SK-N-SH treated with all-trans-retinoic acid at 6 μM for 48 hours (cell line): ENCODE data around the gene ANK3.

Experiments used
- ATAC-seq: fragments of 200-7000 bp; cut with Tn5 transposase; 3 replicates; pipeline ENCODE4 v1.9.1; 2020; ENCODE audit warnings: mild to moderate bottlenecking, moderate library complexity
- ARNTL ChIP-seq: fragments of 450-650 bp; formaldehyde crosslinking; IDR thresholded peaks from 2 replicates; pipeline ENCODE4 v1.5.0; 2020; ENCODE audit warnings: low read depth, mild to moderate bottlenecking, moderate library complexity, borderline replicate concordance
- CSDC2 ChIP-seq: fragments of 250-450 bp; sonication (Bioruptor Pico); IDR thresholded peaks from 2 replicates; pipeline ENCODE4 v1.5.0; 2020; ENCODE audit warnings: mild to moderate bottlenecking, moderate library complexity
- ESRRG ChIP-seq: fragments of 250-450 bp; sonication (Bioruptor Pico); IDR thresholded peaks from 2 replicates; pipeline ENCODE4 v1.6.1; 2021; ENCODE audit warnings: mild to moderate bottlenecking
- GLIS3 ChIP-seq: fragments of 250-450 bp; sonication (Bioruptor Pico); IDR thresholded peaks from 2 replicates; pipeline ENCODE4 v1.5.0; 2020; ENCODE audit warnings: mild to moderate bottlenecking, moderate library complexity
- ISL1 ChIP-seq: fragments of 250-450 bp; sonication (Bioruptor Pico); IDR thresholded peaks from 2 replicates; pipeline ENCODE4 v2.1.2; 2022; ENCODE audit warnings: mild to moderate bottlenecking, moderate library complexity
- PPARA ChIP-seq: fragments of 250-450 bp; sonication (Bioruptor Pico); IDR thresholded peaks from 2 replicates; pipeline ENCODE4 v1.5.0; 2020; ENCODE audit warnings: mild to moderate bottlenecking, borderline replicate concordance
- RARB ChIP-seq: fragments of 250-450 bp; sonication (Bioruptor Pico); IDR thresholded peaks from 2 replicates; pipeline ENCODE4 v1.8.0; 2021; ENCODE audit warnings: mild to moderate bottlenecking, moderate library complexity
- SNAI2 ChIP-seq: fragments of 250-450 bp; sonication (Bioruptor Pico); IDR thresholded peaks from 2 replicates; pipeline ENCODE4 v1.5.0; 2020; ENCODE audit warnings: mild to moderate bottlenecking, moderate library complexity
- TCF4 ChIP-seq: fragments of 250-450 bp; sonication (Bioruptor Pico); IDR thresholded peaks from 2 replicates; pipeline ENCODE4 v1.8.0; 2021; ENCODE audit warnings: mild to moderate bottlenecking, moderate library complexity, borderline replicate concordance
- ZFP3 ChIP-seq: fragments of 250-450 bp; sonication (Bioruptor Pico); IDR thresholded peaks from 2 replicates; pipeline ENCODE4 v1.5.0; 2020; ENCODE audit warnings: mild to moderate bottlenecking, moderate library complexity
- ZNF70 ChIP-seq: fragments of 450-650 bp; formaldehyde crosslinking; IDR thresholded peaks from 2 replicates; pipeline ENCODE4 v1.5.0; 2020; ENCODE audit warnings: mild to moderate bottlenecking, moderate library complexity
- ZNF8 ChIP-seq: fragments of 450-650 bp; formaldehyde crosslinking; IDR thresholded peaks from 2 replicates; pipeline ENCODE4 v1.5.0; 2020; ENCODE audit warnings: mild to moderate bottlenecking, moderate library complexity
- TF ChIP-seq, protein P1 (sequence below): fragments of 250-450 bp; sonication (Bioruptor Pico); IDR thresholded peaks from 2 replicates; pipeline ENCODE4 v1.8.0; 2020; ENCODE audit warnings: mild to moderate bottlenecking, moderate library complexity, borderline replicate concordance
- TF ChIP-seq, protein P2 (sequence below): fragments of 250-450 bp; sonication (Bioruptor Pico); IDR thresholded peaks from 2 replicates; pipeline ENCODE4 v1.5.0; 2020; ENCODE audit warnings: mild to moderate bottlenecking, moderate library complexity
- TF ChIP-seq, protein P3 (sequence below): fragments of 250-450 bp; sonication (Bioruptor Pico); IDR thresholded peaks from 2 replicates; pipeline ENCODE4 v1.8.0; 2021; ENCODE audit warnings: low read depth, mild to moderate bottlenecking, moderate library complexity, borderline replicate concordance
- TF ChIP-seq, protein P4 (sequence below): fragments of 250-450 bp; sonication (Bioruptor Pico); IDR thresholded peaks from 2 replicates; pipeline ENCODE4 v1.5.1; 2020; ENCODE audit warnings: low read depth, mild to moderate bottlenecking, moderate library complexity

The ANK3 gene

DNA sequence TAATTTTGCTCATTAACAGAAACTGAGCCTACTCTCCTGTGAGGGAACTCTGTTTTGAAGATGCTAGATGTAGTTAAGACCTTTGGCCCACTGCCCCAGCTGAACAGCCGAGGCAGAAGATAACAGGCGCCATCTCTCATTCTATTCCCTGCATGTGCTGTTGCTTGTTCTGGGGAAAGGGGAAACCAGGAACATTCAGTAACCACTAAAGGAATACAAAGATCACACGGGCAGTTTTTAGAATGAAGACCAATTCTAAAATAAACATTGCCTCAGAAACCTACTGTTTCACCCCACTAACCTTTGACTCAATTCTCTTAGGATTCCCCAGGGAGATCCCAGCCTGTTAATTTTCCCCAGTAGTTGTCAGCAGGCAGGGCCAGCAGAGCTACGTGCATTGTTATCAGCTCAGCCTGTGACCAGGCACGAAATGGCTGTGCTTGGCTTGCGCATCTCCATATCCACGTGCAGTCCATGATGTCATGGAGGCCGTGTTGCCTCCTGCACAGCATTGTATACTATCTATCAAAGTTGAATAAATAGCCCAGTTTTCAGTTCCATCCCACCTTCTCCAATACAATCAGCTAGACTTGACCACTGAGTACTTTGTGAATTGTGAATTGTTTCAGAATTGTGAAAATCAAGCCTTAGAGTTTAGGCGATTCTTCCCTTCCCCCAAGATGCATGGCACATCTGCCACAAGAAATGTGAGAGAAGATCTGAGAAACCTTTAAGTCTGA lies 36.0 kb downstream of the ANK3 start:
- ATAC-seq = no peak
- TF ChIP-seq ZNF8 (CRISPR knock-in tag) (no peak), ZNF70 (CRISPR knock-in tag) (no peak), RARB (CRISPR knock-in tag) (no peak), ARNTL (no peak), TCF4 (CRISPR knock-in tag) (no peak)
- TF ChIP-seq, protein P1, sequence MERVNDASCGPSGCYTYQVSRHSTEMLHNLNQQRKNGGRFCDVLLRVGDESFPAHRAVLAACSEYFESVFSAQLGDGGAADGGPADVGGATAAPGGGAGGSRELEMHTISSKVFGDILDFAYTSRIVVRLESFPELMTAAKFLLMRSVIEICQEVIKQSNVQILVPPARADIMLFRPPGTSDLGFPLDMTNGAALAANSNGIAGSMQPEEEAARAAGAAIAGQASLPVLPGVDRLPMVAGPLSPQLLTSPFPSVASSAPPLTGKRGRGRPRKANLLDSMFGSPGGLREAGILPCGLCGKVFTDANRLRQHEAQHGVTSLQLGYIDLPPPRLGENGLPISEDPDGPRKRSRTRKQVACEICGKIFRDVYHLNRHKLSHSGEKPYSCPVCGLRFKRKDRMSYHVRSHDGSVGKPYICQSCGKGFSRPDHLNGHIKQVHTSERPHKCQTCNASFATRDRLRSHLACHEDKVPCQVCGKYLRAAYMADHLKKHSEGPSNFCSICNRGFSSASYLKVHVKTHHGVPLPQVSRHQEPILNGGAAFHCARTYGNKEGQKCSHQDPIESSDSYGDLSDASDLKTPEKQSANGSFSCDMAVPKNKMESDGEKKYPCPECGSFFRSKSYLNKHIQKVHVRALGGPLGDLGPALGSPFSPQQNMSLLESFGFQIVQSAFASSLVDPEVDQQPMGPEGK = no peak

DNA sequence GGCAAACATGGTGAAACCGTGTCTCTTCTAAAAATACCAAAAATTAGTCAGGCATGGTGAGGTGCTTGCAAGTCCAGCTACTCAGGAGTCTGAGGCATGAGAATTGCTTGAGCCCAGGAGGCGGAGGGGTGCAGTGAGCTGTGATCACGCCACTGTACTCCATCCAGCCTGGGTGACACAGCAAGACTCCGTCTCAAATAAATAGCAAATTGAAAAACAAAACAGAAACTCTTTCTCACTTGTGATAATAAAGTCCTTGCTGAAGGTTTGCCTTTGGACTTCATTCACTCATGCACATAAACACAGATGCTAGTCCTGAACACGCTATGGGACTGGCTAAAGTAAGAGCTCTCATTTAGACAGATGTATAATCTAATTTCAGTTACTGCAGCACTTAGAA lies 37.6 kb downstream of the ANK3 start:
- ATAC-seq = no peak
- no peak for TF ChIP-seq ARNTL
- TF ChIP-seq ZNF8 (CRISPR knock-in tag) = no peak
- TF ChIP-seq ESRRG (CRISPR knock-in tag) = no peak
- TF ChIP-seq PPARA (CRISPR knock-in tag) = no peak
- TF ChIP-seq, protein P2, sequence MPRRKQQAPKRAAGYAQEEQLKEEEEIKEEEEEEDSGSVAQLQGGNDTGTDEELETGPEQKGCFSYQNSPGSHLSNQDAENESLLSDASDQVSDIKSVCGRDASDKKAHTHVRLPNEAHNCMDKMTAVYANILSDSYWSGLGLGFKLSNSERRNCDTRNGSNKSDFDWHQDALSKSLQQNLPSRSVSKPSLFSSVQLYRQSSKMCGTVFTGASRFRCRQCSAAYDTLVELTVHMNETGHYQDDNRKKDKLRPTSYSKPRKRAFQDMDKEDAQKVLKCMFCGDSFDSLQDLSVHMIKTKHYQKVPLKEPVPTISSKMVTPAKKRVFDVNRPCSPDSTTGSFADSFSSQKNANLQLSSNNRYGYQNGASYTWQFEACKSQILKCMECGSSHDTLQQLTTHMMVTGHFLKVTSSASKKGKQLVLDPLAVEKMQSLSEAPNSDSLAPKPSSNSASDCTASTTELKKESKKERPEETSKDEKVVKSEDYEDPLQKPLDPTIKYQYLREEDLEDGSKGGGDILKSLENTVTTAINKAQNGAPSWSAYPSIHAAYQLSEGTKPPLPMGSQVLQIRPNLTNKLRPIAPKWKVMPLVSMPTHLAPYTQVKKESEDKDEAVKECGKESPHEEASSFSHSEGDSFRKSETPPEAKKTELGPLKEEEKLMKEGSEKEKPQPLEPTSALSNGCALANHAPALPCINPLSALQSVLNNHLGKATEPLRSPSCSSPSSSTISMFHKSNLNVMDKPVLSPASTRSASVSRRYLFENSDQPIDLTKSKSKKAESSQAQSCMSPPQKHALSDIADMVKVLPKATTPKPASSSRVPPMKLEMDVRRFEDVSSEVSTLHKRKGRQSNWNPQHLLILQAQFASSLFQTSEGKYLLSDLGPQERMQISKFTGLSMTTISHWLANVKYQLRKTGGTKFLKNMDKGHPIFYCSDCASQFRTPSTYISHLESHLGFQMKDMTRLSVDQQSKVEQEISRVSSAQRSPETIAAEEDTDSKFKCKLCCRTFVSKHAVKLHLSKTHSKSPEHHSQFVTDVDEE (CRISPR knock-in tag) = no peak
- no peak for TF ChIP-seq SNAI2

DNA sequence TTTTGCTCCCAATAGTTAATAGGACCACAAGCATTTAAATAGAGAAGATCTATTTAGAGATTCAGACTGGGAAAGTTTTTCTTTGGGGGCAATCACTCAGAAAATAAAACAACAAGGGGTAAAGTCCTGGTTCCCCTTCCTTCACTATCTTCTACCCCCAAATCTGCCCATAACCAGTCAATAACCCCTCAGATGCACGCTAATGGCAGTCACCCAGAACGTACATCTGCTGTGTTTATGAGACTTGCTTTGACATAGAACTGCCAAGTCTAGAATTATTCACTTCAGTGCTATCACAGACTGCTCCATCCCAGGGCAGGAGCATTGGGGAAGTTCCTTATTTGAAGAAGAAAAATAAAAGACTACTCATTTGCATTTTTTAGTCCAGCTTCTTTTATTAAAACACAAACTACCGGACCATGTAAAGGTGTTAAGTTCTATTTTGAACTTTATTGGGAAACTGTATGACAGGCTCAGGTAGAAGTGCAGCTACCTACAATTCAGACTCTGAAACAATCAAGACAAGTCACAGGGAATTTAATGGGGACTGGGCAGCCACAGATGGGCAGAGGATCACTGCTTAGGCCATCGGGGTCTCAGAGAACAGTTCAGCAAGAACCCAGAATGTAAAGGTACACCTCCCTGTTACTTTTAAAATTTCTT lies 38.4 kb downstream of the ANK3 start:
- peak; percentile 61 for ATAC-seq

More for the DNA sequence above, 38.4 kb downstream of the ANK3 start:
- TF ChIP-seq ZFP3 (CRISPR knock-in tag) (no peak), RARB (CRISPR knock-in tag) (no peak), GLIS3 (CRISPR knock-in tag) (no peak), CSDC2 (no peak), ISL1 (CRISPR knock-in tag) (no peak), ARNTL (no peak)
- TF ChIP-seq, protein P2 (CRISPR knock-in tag) = no peak
- TF ChIP-seq, protein P3, sequence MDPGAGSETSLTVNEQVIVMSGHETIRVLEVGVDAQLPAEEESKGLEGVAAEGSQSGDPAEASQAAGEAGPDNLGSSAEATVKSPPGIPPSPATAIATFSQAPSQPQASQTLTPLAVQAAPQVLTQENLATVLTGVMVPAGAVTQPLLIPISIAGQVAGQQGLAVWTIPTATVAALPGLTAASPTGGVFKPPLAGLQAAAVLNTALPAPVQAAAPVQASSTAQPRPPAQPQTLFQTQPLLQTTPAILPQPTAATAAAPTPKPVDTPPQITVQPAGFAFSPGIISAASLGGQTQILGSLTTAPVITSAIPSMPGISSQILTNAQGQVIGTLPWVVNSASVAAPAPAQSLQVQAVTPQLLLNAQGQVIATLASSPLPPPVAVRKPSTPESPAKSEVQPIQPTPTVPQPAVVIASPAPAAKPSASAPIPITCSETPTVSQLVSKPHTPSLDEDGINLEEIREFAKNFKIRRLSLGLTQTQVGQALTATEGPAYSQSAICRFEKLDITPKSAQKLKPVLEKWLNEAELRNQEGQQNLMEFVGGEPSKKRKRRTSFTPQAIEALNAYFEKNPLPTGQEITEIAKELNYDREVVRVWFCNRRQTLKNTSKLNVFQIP (CRISPR knock-in tag) = no peak
- TF ChIP-seq, protein P4, sequence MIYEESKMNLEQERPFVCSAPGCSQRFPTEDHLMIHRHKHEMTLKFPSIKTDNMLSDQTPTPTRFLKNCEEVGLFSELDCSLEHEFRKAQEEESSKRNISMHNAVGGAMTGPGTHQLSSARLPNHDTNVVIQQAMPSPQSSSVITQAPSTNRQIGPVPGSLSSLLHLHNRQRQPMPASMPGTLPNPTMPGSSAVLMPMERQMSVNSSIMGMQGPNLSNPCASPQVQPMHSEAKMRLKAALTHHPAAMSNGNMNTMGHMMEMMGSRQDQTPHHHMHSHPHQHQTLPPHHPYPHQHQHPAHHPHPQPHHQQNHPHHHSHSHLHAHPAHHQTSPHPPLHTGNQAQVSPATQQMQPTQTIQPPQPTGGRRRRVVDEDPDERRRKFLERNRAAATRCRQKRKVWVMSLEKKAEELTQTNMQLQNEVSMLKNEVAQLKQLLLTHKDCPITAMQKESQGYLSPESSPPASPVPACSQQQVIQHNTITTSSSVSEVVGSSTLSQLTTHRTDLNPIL = no peak
